PC-3 (cell line): ENCODE measurements around the gene HINFP. TPM values are rescaled to one million over a fixed set of nuclear protein-coding genes. Genes with fewer than 3 reads are reported as not detected.

ENCODE experiments used
- ATAC-seq: fragments of 200-7000 bp; cut with Tn5 transposase; 2 replicates; pipeline ENCODE4 v1.9.1; 2020; ENCODE audit warnings: mild to moderate bottlenecking, moderate library complexity
- BruUV-seq: library from RNA; stranded (reverse); fragments of 400-500 nt; replicated peaks from 2 replicates; lab custom pipeline; 2021; lab: Mats Ljungman, UMichigan
- CTCF ChIA-PET: fragments of 300-600 bp; sonication (Branson Sonifier 250); formaldehyde crosslinking; loops from one replicate; lab custom pipeline; 2022; ENCODE audit warnings: antibody characterized with exemption; lab: Charles Lee
- POLR2A ChIA-PET: fragments of 300-600 bp; sonication (Branson Sonifier 250); formaldehyde crosslinking; loops from one replicate; lab custom pipeline; 2022; ENCODE audit warnings: antibody characterized with exemption; ENCODE audit not compliant: unreplicated experiment; lab: Charles Lee
- DNase-seq: peaks from one replicate; pipeline ENCODE4 v3.0.0-alpha.2; 2015
- H2AFZ ChIP-seq: fragments of 300-600 bp; sonication (generic); 2 replicates; pipeline ENCODE4 v1.6.0; 2016; ENCODE audit warnings: antibody characterized with exemption, low read length
- H3F3A ChIP-seq: fragments of 300-600 bp; sonication (generic); one replicate; pipeline ENCODE4 v1.6.0; 2017; ENCODE audit warnings: antibody characterized with exemption, low read length, control low read depth, mild to moderate bottlenecking; ENCODE audit not compliant: unreplicated experiment
- H3K27ac ChIP-seq: fragments of 300-600 bp; sonication (generic); 2 replicates; pipeline ENCODE4 v1.5.1; 2016; ENCODE audit warnings: mild to moderate bottlenecking, low read length
- H3K27me3 ChIP-seq: fragments of 300-600 bp; sonication (generic); 2 replicates; pipeline ENCODE4 v1.6.1; 2016; ENCODE audit warnings: low read length, mixed read lengths
- H3K36me3 ChIP-seq: fragments of 300-600 bp; sonication (generic); 2 replicates; pipeline ENCODE4 v1.6.1; 2016; ENCODE audit warnings: low read depth, mixed run types, low read length, mixed read lengths
- H3K4me1 ChIP-seq: fragments of 300-600 bp; sonication (generic); 2 replicates; pipeline ENCODE4 v1.5.1; 2016; ENCODE audit warnings: low read length; ENCODE audit not compliant: insufficient read depth
- H3K4me2 ChIP-seq: fragments of 300-600 bp; sonication (generic); 2 replicates; pipeline ENCODE4 v1.6.0; 2016; ENCODE audit warnings: low read length
- H3K4me3 ChIP-seq: fragments of 300-600 bp; sonication (generic); 2 replicates; pipeline ENCODE4 v1.5.1; 2016; ENCODE audit warnings: mild to moderate bottlenecking, low read length, mixed read lengths
- H3K79me2 ChIP-seq: fragments of 300-600 bp; sonication (generic); 2 replicates; pipeline ENCODE4 v1.6.1; 2017; ENCODE audit warnings: low read length, mixed read lengths
- H3K9ac ChIP-seq: fragments of 300-600 bp; sonication (generic); 2 replicates; pipeline ENCODE4 v1.6.0; 2016; ENCODE audit warnings: mild to moderate bottlenecking, low read length
- H3K9me2 ChIP-seq: fragments of 300-600 bp; sonication (generic); replicated peaks from 2 replicates; pipeline ENCODE4 v1.6.1; 2016; ENCODE audit warnings: mixed run types, low read length, mixed read lengths
- H3K9me3 ChIP-seq: fragments of 300-600 bp; sonication (generic); 2 replicates; pipeline ENCODE4 v1.6.1; 2016; ENCODE audit warnings: low read length, mixed read lengths
- H4K20me1 ChIP-seq: fragments of 300-600 bp; sonication (generic); 2 replicates; pipeline ENCODE4 v1.6.1; 2016; ENCODE audit warnings: low read length, mixed read lengths
- CTCF ChIP-seq: fragments of 300-600 bp; sonication (generic); conservative IDR thresholded peaks from 2 replicates; pipeline ENCODE4 v1.5.1; 2017; ENCODE audit warnings: antibody characterized with exemption, low read depth, mild to moderate bottlenecking, low read length
- EZH2 ChIP-seq: fragments of 300-600 bp; sonication (generic); IDR thresholded peaks from one replicate; pipeline ENCODE4 v1.6.1; 2017; ENCODE audit warnings: antibody characterized with exemption, mild to moderate bottlenecking, low read length; ENCODE audit not compliant: unreplicated experiment
- EZH2phosphoT487 ChIP-seq: fragments of 300-600 bp; sonication (generic); IDR thresholded peaks from 2 replicates; pipeline ENCODE4 v1.6.1; 2018; ENCODE audit warnings: mild to moderate bottlenecking, antibody characterized with exemption, low read length, borderline replicate concordance
- intact Hi-C: fragments of 100-400 bp; cut with micrococcal nuclease; formaldehyde crosslinking; loops from 2 replicates; pipeline ENCODE4 v1.9.0; 2023
- total RNA-seq: library from RNA; depleted of rRNA; stranded (reverse); fragments of >200 nt; gene quantifications from 2 replicates; pipeline ENCODE4 v1.2.3, GENCODE V29; 2014

Gene HINFP
- total RNA-seq, 1 experiment from 2014 or later = 24.7 TPM

GRCh38 chr11:119157063-119157462, 35.7 kb downstream of the HINFP start:
- DNase-seq = no peak
- no TSS peak for BruUV-seq
- Histone ChIP-seq H3K4me1 (no peaks in the 10 kb centered on the region), H3K4me3 (no peak overlapping the region), H3K27ac (no peak overlapping the region), H3K9me3 (no peaks in the 10 kb centered on the region), H3K36me3 (no peaks in the 10 kb centered on the region), H3K27me3 (no peaks in the 10 kb centered on the region), H3K9ac (no peak overlapping the region), H2AFZ (no peak overlapping the region), H3F3A (no peaks in the 10 kb centered on the region), H4K20me1 (no peaks in the 10 kb centered on the region), H3K4me2 (no peak overlapping the region), H3K9me2 (no peaks in the 10 kb centered on the region), H3K79me2 (no peaks in the 10 kb centered on the region)
- no peak for ATAC-seq
- intact Hi-C loops = no loop called here
- TF ChIP-seq EZH2 (no peak), CTCF (no peak), EZH2phosphoT487 (no peak)
- ChIA-PET CTCF (interaction anchor here (0.6 kb wide), 1 partner anchor 119 kb away, joined by 4 read pairs; no protein-coding TSS in a partner anchor), POLR2A (no interaction called here)

GRCh38 chr11:119158467-119158866, 37.1 kb downstream of the HINFP start:
- no peaks in the 10 kb centered on the region for H4K20me1 ChIP-seq
- no peaks in the 10 kb centered on the region for H3F3A ChIP-seq
- no peaks in the 10 kb centered on the region for H3K9me2 ChIP-seq
- H3K9me3 ChIP-seq = no peaks in the 10 kb centered on the region
- intact Hi-C loops = no loop called here
- ChIA-PET CTCF (no interaction called here), POLR2A (interaction anchor here (0.5 kb wide), 1 partner anchor 73 kb away, joined by 3 read pairs; no protein-coding TSS in a partner anchor)
- no peak overlapping the region for H3K4me3 ChIP-seq
- ATAC-seq (no peak), DNase-seq (no peak)
- no peaks in the 10 kb centered on the region for H3K79me2 ChIP-seq
- H2AFZ ChIP-seq = no peak overlapping the region
- no peak for TF ChIP-seq EZH2
- TF ChIP-seq EZH2phosphoT487 = no peak
- TF ChIP-seq CTCF = no peak
- H3K27ac ChIP-seq = no peak overlapping the region
- no peak overlapping the region for H3K4me2 ChIP-seq
- no peak overlapping the region for H3K9ac ChIP-seq
- H3K36me3 ChIP-seq = no peaks in the 10 kb centered on the region
- no peaks in the 10 kb centered on the region for H3K27me3 ChIP-seq
- H3K4me1 ChIP-seq = no peaks in the 10 kb centered on the region
- BruUV-seq = no TSS peak

GRCh38 chr11:119160151-119160550, 38.8 kb downstream of the HINFP start:
- intact Hi-C loops = loop anchor here (10.0 kb wide), 1 partner anchor 165 kb away; no protein-coding TSS in a partner anchor
- no peaks in the 10 kb centered on the region for H3K36me3 ChIP-seq
- H3K9me2 ChIP-seq = no peaks in the 10 kb centered on the region
- H3K27me3 ChIP-seq = no peaks in the 10 kb centered on the region
- DNase-seq (no peak), ATAC-seq (no peak)
- H3F3A ChIP-seq = no peaks in the 10 kb centered on the region
- BruUV-seq = no TSS peak
- ChIA-PET POLR2A (no interaction called here), CTCF (no interaction called here)
- no peak overlapping the region for H3K27ac ChIP-seq
- H3K4me1 ChIP-seq = no peaks in the 10 kb centered on the region
- TF ChIP-seq EZH2phosphoT487 (no peak), CTCF (no peak), EZH2 (no peak)
- no peaks in the 10 kb centered on the region for H3K9me3 ChIP-seq
- no peak overlapping the region for H3K4me3 ChIP-seq
- H2AFZ ChIP-seq = no peak overlapping the region
- no peaks in the 10 kb centered on the region for H4K20me1 ChIP-seq
- no peaks in the 10 kb centered on the region for H3K79me2 ChIP-seq
- H3K9ac ChIP-seq = no peak overlapping the region
- H3K4me2 ChIP-seq = no peak overlapping the region
